Glomerular visceral epithelial cell (primary cell): ENCODE measurements around the gene ADAMTS18.

Source experiments
- DNase-seq: peaks from one replicate; pipeline ENCODE4 v3.0.0-alpha.2; 2016; ENCODE audit errors: extremely low spot score

The ADAMTS18 gene

GRCh38 chr16:77387815-77388209 lies 47.0 kb downstream of the ADAMTS18 start:
- DNase-seq, result no peak

DNA sequence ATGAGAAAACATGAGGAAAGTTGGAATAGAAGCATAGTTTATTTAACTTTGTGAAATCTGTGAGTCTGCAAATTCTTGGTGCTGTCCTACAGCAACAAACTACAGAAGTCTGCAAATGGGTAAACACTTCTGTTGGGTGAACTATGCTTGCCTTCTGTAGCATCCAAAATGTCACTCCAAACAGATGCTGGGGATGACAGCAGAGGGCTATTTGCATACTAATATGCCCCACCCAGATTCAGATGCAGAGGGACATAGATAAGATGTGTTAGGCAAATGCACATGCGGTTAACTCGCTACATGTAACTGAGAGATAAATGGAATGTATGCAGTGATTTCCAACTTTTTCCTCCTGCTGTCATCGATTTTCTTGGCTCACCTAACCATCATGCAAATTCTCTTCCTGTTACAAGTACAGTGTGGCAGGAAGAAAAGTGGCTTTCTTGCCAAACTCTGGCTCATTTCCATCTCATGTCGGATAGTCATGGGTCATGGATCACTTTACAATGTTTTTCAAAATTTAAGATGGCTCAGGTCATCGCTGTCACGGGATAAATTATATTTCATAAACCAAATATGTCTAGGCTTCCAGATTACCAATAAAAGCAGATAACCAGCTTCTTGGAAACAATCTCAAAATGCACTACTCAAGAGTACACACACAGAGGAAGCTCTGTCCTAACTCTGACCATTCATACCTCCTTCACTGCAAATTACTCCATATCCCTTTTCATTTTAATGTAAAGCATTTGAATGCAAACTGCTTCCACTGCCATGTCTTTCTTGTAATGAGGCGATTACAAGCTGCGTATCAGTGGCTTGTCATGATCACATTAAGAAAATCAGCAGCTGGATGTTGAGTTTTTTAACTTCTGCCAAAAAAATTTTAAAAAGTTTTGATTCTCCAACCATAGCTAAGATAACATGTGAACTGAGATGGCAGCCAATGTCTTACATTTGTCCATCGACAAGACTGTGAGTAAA lies 47.7 kb downstream of the ADAMTS18 start:
- no peak for DNase-seq

DNA sequence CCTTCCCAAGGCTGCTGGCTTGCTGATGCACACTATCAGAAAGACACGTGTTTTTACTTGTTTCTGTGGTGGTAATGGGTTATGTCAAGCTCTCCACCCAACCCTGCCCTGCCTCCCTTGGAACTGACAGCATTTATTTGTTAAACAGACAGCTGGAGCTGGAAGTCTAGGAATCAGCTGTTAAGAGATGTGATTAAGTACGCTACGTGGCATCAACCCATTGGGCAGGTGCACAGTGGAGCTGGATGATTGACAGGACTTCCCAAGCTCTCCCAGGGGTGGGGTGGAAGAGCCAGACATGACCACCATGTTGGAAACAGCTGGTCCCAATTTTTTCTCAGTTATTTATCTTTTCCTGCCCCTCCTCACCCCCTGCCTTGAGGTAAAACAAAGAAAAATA lies 49.4 kb downstream of the ADAMTS18 start:
- no peak for DNase-seq

DNA sequence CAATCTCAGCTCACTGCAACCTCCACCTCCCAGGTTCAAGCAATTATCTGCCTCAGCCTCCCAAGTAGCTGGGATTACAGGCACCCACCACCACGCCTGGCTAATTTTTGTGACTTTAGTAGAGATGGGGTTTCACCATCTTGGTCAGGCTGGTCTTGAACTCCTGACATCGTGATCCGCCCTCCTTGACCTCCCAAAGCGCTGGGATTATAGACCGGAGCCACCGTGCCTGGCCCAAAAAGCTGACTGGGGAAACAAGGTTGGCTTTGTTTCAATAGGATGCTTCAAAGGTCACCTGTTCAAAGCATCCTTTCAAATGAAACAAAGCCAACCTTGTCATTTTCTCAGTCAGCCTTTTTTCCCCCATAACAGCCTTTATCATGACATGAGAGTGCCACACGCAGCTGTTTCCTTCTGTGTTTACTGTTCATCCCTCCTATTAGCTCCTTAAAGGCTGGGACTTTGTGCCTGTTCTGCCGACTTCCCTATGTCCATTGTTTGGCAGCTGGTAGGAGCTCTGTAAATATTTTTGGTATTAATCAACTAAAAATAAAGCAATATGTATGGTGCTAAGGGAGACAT lies 51.1 kb downstream of the ADAMTS18 start:
- DNase-seq, result no peak

DNA sequence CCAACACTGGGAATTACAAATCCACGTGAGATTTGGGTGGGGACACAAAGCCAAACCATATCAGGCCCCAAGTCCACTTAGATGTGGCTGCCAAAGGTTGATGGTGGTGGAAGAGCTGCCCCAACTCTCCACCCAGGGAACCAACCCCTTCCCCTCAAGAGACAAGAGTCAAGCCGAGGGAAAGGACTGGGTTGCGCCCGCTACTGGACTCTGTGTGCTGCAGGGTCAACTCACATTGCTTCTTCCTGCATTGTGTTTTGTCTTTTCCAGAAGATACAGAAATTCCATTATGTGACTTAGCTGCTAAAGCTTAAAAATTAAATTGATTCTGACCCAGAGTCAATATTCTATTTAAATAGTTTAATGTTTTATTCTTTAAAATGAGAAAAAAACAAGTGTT lies 58.5 kb downstream of the ADAMTS18 start:
- no peak for DNase-seq

DNA sequence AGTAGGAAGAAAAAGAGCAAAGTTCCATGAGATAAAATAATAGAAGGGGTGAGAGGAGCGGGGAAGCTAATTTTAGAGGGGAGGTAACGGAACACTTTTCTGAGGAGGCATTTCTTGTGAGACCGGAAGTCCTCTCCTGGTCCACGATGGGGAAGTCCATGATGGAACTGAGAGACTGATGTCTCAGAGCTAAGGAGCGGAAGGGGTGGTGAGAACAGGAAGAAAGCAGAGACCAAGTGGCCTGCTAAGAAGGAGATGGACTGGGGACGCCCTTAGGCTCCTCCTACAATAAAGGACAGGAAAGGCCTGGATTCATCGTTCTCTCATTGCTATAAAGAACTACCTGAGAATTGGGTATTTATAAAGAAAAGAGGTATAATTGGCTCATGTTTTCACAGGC lies 59.4 kb downstream of the ADAMTS18 start:
- DNase-seq, result no peak

- no peak for DNase-seq
Measured at GRCh38 chr16:77374384-77374783, 60.5 kb downstream of the ADAMTS18 start.

DNA sequence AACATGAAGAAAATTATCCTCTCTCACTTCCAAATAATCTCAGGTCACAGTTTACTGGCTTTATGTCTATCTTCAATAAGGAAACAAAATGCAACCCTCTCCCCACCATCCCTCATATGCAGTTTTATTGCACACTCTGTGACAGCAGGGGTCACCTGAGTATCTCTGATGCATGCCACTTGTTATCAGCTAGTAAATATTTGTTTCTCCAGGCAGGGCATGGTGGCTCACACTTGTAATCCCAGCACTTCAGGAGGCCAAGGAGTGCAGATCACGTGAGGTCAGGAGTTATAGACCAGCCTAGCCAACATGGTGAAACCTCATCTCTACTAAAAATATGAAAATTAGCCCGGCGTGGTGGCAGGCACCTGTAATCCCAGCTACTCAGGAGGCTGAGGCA lies 61.1 kb downstream of the ADAMTS18 start:
- no peak for DNase-seq

GRCh38 chr16:77364770-77365169 lies 70.1 kb downstream of the ADAMTS18 start:
- no peak for DNase-seq

- peak; percentile 1 for DNase-seq
Measured at GRCh38 chr16:77359065-77359502, 75.8 kb downstream of the ADAMTS18 start.

DNA sequence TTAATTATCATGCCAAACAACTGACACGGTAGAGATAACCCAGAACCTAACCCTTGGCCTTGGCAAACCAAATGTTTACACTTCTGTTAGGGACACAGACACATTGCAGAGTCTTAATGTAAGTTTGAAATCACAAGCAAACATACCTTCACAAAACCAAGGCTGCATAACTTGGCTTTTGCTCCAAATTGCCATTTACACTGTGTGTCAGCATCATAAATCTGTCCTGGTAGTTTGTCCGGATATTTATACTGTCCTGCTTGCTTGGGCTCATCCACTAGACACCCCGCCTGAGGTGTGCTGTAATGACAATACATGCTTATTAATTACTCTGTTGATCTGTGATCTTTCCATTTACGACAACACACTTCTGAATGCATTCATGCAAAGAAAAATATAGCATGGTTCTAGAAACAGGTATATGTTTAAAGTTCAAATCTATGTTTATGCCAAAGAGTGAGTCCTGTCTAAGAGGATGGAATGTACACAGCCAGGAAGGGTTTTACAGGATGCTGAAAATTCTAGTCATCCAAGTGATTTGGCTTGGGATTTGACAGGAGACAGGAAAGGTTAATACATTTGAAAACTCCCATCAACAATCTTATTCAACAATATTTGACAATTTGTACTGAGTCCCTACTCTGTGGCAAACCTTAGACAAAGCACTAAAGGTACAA lies 81.1 kb downstream of the ADAMTS18 start:
- no peak for DNase-seq

- DNase-seq, result no peak
Measured at GRCh38 chr16:77344341-77344740, 90.5 kb downstream of the ADAMTS18 start.

- no peak for DNase-seq
Measured at GRCh38 chr16:77336637-77337036, 98.2 kb downstream of the ADAMTS18 start.

- DNase-seq, result no peak
Measured at GRCh38 chr16:77335652-77336234, 99.1 kb downstream of the ADAMTS18 start.

- no peak for DNase-seq
Measured at GRCh38 chr16:77332792-77333191, 102.0 kb downstream of the ADAMTS18 start.

DNA sequence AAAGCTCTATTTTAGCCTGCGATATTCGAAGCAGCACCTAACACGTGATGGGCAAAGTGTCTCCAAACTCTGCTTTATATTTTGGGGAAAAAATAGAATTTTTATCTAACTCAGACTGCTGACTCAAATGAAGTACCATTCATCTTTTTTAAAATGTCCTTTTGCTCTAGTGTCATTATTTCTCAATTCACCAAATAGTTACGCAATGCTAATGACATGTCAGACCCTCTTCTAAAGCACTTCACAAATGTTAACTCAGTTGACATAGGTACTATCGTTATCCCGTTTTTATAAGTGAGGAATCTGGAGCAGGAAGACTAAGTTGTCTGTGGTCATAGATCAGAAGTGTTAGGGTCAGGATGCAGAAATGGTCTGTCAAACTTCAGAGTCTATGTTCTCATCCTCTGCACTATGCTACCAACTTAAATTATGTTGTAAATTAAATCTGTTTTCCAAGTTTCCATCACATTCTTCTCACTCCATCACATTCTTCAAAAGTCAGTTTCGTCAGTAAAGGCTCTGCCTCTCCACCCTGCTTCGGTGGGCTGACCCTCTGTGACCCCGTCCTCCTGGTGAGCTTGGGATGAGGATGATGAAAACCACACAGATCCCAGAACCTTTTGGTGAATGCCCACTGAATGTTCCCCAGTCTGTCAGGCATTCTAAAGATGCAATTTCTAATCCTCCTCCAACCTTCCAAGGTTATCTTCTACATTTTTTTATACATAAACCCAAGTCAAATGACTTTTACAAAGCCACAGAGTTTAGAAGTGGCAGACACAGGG lies 102.8 kb downstream of the ADAMTS18 start:
- no peak for DNase-seq

DNA sequence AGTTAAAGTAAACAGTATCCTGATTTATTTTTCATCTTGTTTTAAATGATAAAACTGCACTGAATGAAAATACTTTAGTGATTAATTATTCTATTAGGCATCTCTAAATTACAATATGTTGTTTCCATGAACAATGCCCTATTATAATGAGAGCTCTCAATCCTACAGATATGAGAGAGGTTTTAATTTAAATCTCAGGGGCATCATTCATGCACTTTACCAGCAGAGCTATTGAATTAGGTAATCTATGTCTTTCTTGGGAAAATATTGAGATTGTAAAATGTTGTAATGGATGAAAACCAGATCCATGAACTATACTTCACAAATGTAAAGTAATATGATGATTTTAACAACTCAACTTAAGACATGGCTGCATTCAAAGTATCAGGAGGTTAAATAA lies 103.8 kb downstream of the ADAMTS18 start:
- no peak for DNase-seq

DNA sequence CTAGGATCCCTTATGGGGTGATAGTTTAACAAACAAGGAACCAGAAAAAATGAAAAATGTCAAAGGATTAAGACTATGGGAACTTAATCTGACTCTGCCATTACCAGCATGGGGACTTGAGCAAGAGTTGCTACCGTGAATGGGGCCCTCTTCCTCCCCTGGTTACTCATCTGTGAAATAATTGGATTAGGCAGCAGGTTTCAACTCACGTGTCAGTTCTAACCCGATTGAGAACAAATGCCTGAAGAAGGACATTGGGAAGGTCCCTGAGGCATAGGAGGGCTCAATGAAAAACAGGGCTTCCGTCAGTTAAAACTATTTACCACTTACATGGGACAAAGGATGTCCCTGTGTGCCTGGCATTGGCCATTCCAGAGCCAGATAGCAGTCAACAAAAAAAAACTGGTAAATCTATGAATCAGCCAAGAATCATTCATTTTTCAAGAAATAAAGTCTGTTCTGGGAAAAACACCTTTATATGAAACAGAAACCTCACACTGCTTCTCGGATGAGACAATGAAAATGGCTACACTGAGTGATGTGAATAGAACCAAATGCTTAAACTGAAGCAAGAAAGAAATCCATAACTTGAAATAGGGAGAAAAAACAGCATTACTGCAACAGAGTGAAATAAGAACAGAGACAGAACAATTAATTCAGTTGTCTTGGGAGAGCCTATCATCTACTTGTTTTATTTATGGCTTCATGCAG lies 104.3 kb downstream of the ADAMTS18 start:
- DNase-seq, result no peak

GRCh38 chr16:77328768-77329167 lies 106.1 kb downstream of the ADAMTS18 start:
- no peak for DNase-seq

GRCh38 chr16:77328274-77328673 lies 106.6 kb downstream of the ADAMTS18 start:
- no peak for DNase-seq

- DNase-seq, result no peak
Measured at GRCh38 chr16:77327717-77328116, 107.1 kb downstream of the ADAMTS18 start.
